Ectodermal cell (in vitro differentiated cells): Measurements from ENCODE around the gene CMTM6.
"Not testable (repeated sequence)": the region's sequence is repeated elsewhere in the genome, so short reads cannot be mapped to it uniquely, and the experiment has no call there.

Source experiments
- H3K27ac ChIP-seq: 2 replicates; pipeline ENCODE4 v1.7.0; 2013; ENCODE audit warnings: mild to moderate bottlenecking, low read depth, low read length; ENCODE audit not compliant: insufficient read depth, poor library complexity, severe bottlenecking
- H3K27me3 ChIP-seq: 2 replicates; pipeline ENCODE4 v1.7.0; 2013; ENCODE audit warnings: mild to moderate bottlenecking, low read length; ENCODE audit not compliant: insufficient read depth, control insufficient read depth, poor library complexity, severe bottlenecking
- H3K36me3 ChIP-seq: one replicate; pipeline ENCODE4 v1.7.0; 2013; ENCODE audit warnings: low read length; ENCODE audit not compliant: control insufficient read depth, insufficient read depth
- H3K4me1 ChIP-seq: one replicate; pipeline ENCODE4 v1.7.0; 2013; ENCODE audit warnings: low read length; ENCODE audit not compliant: control insufficient read depth, insufficient read depth
- H3K4me3 ChIP-seq: 2 replicates; pipeline ENCODE4 v1.7.0; 2013; ENCODE audit warnings: low read depth, low read length, control low read depth; ENCODE audit not compliant: insufficient read depth
- H3K9me3 ChIP-seq: 2 replicates; pipeline ENCODE4 v1.7.0; 2013; ENCODE audit warnings: mild to moderate bottlenecking, low read length, moderate library complexity; ENCODE audit not compliant: control insufficient read depth
- WGBS, 2 experiments: methylation state at CpG; one replicate each; pipeline ENCODE4 v1.1.7; 2013; ENCODE audit warnings: missing lambda C conversion rate in 2 of 2; 5-methylcytosine and 5-hydroxymethylcytosine counted together

CMTM6 gene

GRCh38 chr3:32450426-32450825, 52.2 kb downstream of the CMTM6 start:
- no peaks in the 10 kb centered on the region for H3K27me3 ChIP-seq
- H3K4me3 ChIP-seq, result no peak overlapping the region
- H3K36me3 ChIP-seq, result no peaks in the 10 kb centered on the region
- H3K4me1 ChIP-seq, result no peaks in the 10 kb centered on the region
- H3K27ac ChIP-seq, result no peak overlapping the region
- 95 to 100% methylated on average over 2 of the region's 2 CpGs for WGBS, 2 experiments
- H3K9me3 ChIP-seq, result no peaks in the 10 kb centered on the region

- WGBS, 2 experiments, result 90 to 92% methylated on average over 3 of the region's 3 CpGs
- Histone ChIP-seq H3K9me3 (no peaks in the 10 kb centered on the region), H3K4me1 (no peaks in the 10 kb centered on the region), H3K27ac (no peak overlapping the region), H3K4me3 (no peak overlapping the region), H3K27me3 (no peaks in the 10 kb centered on the region), H3K36me3 (no peaks in the 10 kb centered on the region)
Measured at GRCh38 chr3:32449691-32450090, 53.0 kb downstream of the CMTM6 start.

- Histone ChIP-seq H3K4me1 (no peaks in the 10 kb centered on the region), H3K9me3 (no peaks in the 10 kb centered on the region), H3K27me3 (no peaks in the 10 kb centered on the region), H3K36me3 (no peaks in the 10 kb centered on the region), H3K4me3 (no peak overlapping the region), H3K27ac (no peak overlapping the region)
- 85 to 86% methylated on average over 14 of the region's 14 CpGs for WGBS, 2 experiments
Measured at GRCh38 chr3:32448686-32449474, 53.8 kb downstream of the CMTM6 start.

- H3K36me3 ChIP-seq, result no peaks in the 10 kb centered on the region
- H3K9me3 ChIP-seq, result no peaks in the 10 kb centered on the region
- no peaks in the 10 kb centered on the region for H3K4me1 ChIP-seq
- no peak overlapping the region for H3K4me3 ChIP-seq
- H3K27me3 ChIP-seq, result no peaks in the 10 kb centered on the region
- no peak overlapping the region for H3K27ac ChIP-seq
- WGBS, 2 experiments, result 71 to 76% methylated on average over 1 of the region's 1 CpG
Measured at GRCh38 chr3:32447865-32448400, 54.7 kb downstream of the CMTM6 start.

- no peaks in the 10 kb centered on the region for H3K9me3 ChIP-seq
- H3K27me3 ChIP-seq, result no peaks in the 10 kb centered on the region
- WGBS, 2 experiments, result 82 to 87% methylated on average over 1 of the region's 1 CpG
- H3K4me1 ChIP-seq, result no peaks in the 10 kb centered on the region
- H3K36me3 ChIP-seq, result no peaks in the 10 kb centered on the region
- H3K4me3 ChIP-seq, result no peak overlapping the region
- no peak overlapping the region for H3K27ac ChIP-seq
Measured at GRCh38 chr3:32443478-32443877, 59.2 kb downstream of the CMTM6 start.

- no peaks in the 10 kb centered on the region for H3K27me3 ChIP-seq
- H3K4me3 ChIP-seq, result no peak overlapping the region
- no peaks in the 10 kb centered on the region for H3K9me3 ChIP-seq
- H3K36me3 ChIP-seq, result no peaks in the 10 kb centered on the region
- no peak overlapping the region for H3K27ac ChIP-seq
- 91 to 98% methylated on average over 2 to 3 of the region's 3 CpGs for WGBS, 2 experiments
- H3K4me1 ChIP-seq, result no peaks in the 10 kb centered on the region
Measured at GRCh38 chr3:32442766-32443165, 59.9 kb downstream of the CMTM6 start.

- no peaks in the 10 kb centered on the region for H3K9me3 ChIP-seq
- H3K27ac ChIP-seq, result no peak overlapping the region
- H3K27me3 ChIP-seq, result no peaks in the 10 kb centered on the region
- WGBS, 2 experiments, result 93 to 94% methylated on average over 10 of the region's 10 CpGs
- H3K36me3 ChIP-seq, result no peaks in the 10 kb centered on the region
- H3K4me1 ChIP-seq, result no peaks in the 10 kb centered on the region
- no peak overlapping the region for H3K4me3 ChIP-seq
Measured at GRCh38 chr3:32440611-32441350, 61.9 kb downstream of the CMTM6 start.

- H3K27ac ChIP-seq, H3K9me3 ChIP-seq, H3K27me3 ChIP-seq, H3K4me1 ChIP-seq, H3K4me3 ChIP-seq, H3K36me3 ChIP-seq: not testable (repeated sequence)
- WGBS, 2 experiments, result 92 to 94% methylated on average over 4 of the region's 4 CpGs
Measured at GRCh38 chr3:32439421-32439820, 63.2 kb downstream of the CMTM6 start.

- no peaks in the 10 kb centered on the region for H3K36me3 ChIP-seq
- no peaks in the 10 kb centered on the region for H3K9me3 ChIP-seq
- WGBS, 2 experiments, result 93 to 95% methylated on average over 10 of the region's 10 CpGs
- H3K4me1 ChIP-seq, result no peaks in the 10 kb centered on the region
- no peak overlapping the region for H3K4me3 ChIP-seq
- H3K27me3 ChIP-seq, result no peaks in the 10 kb centered on the region
- no peak overlapping the region for H3K27ac ChIP-seq
Measured at GRCh38 chr3:32438596-32439344, 63.9 kb downstream of the CMTM6 start.

- Histone ChIP-seq H3K27ac (no peak overlapping the region), H3K4me1 (no peaks in the 10 kb centered on the region), H3K36me3 (no peaks in the 10 kb centered on the region), H3K4me3 (no peak overlapping the region), H3K9me3 (no peaks in the 10 kb centered on the region), H3K27me3 (no peaks in the 10 kb centered on the region)
- WGBS, 2 experiments, result 91 to 92% methylated on average over 6 to 7 of the region's 7 CpGs
Measured at GRCh38 chr3:32437896-32438295, 64.8 kb downstream of the CMTM6 start.
